GM12878 (cell line): ENCODE measurements around the gene SRF. TPM values are rescaled to one million over a fixed set of nuclear protein-coding genes. Genes with fewer than 3 reads are reported as not detected.

Experiments used
- ATAC-seq: fragments of 200-7000 bp; cut with Tn5 transposase; 3 replicates; pipeline ENCODE4 v1.9.1; 2020; ENCODE audit warnings: mild to moderate bottlenecking, moderate library complexity
- BruUV-seq: library from RNA; stranded (reverse); fragments of 400-500 nt; replicated peaks from 2 replicates; lab custom pipeline; 2021; lab: Mats Ljungman, UMichigan
- CTCF ChIA-PET: fragments of 300-600 bp; sonication (Branson Sonifier 250); formaldehyde crosslinking; extraction: SDS; loops from one replicate; lab custom pipeline; 2021; ENCODE audit warnings: inconsistent platforms; lab: Yijun Ruan, JAX
- POLR2A ChIA-PET: fragments of 350-600 bp; formaldehyde crosslinking; extraction: SDS; loops from one replicate; lab custom pipeline; 2021; ENCODE audit warnings: inconsistent platforms; lab: Charles Lee
- RAD21 ChIA-PET: fragments of 300-600 bp; sonication (Branson Sonifier 250); formaldehyde crosslinking; loops from one replicate; lab custom pipeline; 2023; ENCODE audit warnings: antibody characterized with exemption; ENCODE audit not compliant: unreplicated experiment; lab: Charles Lee
- SMC1A ChIA-PET: fragments of 300-600 bp; sonication (Branson Sonifier 250); formaldehyde crosslinking; loops from one replicate; lab custom pipeline; 2023; ENCODE audit not compliant: unreplicated experiment, uncharacterized antibody; lab: Charles Lee
- DNase-seq: peaks from one replicate; pipeline ENCODE4 v3.0.0-alpha.2; 2011; ENCODE audit warnings: low read depth, low spot score
- FAIRE-seq: peaks from 3 replicates; lab custom pipeline; 2011; peaks lifted over from hg19 to GRCh38; lab: Jason Lieb, UNC
- H2AFZ ChIP-seq: 2 replicates; pipeline ENCODE4 v1.6.0; 2011; ENCODE audit warnings: low read depth, low read length, control low read depth; ENCODE audit not compliant: control insufficient read depth
- H3K27ac ChIP-seq: 2 replicates; pipeline ENCODE4 v1.5.1; 2011; ENCODE audit warnings: control low read depth; ENCODE audit not compliant: control insufficient read depth, insufficient read depth
- H3K27me3 ChIP-seq, 2 experiments: replicated peaks in 1 of 2; 2 replicates each; pipeline versions ENCODE4 v1.6.0 to v1.6.1; 2011; ENCODE audit warnings: low read length in 1 of 2; ENCODE audit not compliant: control insufficient read depth in 2 of 2, insufficient read depth in 2 of 2
- H3K36me3 ChIP-seq, 2 experiments: 2 replicates each; pipeline ENCODE4 v1.5.1; 2011; ENCODE audit warnings: low read length in 1 of 2; ENCODE audit not compliant: control insufficient read depth in 2 of 2, insufficient read depth in 2 of 2
- H3K4me1 ChIP-seq: 2 replicates; pipeline ENCODE4 v1.6.1; 2011; ENCODE audit warnings: mild to moderate bottlenecking, low read length, moderate library complexity, mixed read lengths; ENCODE audit not compliant: control insufficient read depth, insufficient read depth
- H3K4me2 ChIP-seq: 2 replicates; pipeline ENCODE4 v1.6.0; 2011; ENCODE audit warnings: control low read depth; ENCODE audit not compliant: control insufficient read depth, insufficient read depth
- H3K4me3 ChIP-seq: fragments of 200-600 bp; sonication (generic); 2 replicates; pipeline ENCODE4 v1.5.1; 2016
- H3K79me2 ChIP-seq: 2 replicates; pipeline ENCODE4 v1.6.0; 2011; ENCODE audit warnings: low read length; ENCODE audit not compliant: control insufficient read depth, insufficient read depth
- H3K9ac ChIP-seq: 2 replicates; pipeline ENCODE4 v1.8.0; 2011; ENCODE audit warnings: low read length, control low read depth, mixed read lengths; ENCODE audit not compliant: control insufficient read depth, insufficient read depth
- H3K9me3 ChIP-seq: replicated peaks from 3 replicates; pipeline ENCODE4 v1.5.1; 2011; ENCODE audit warnings: mild to moderate bottlenecking, low read length; ENCODE audit not compliant: control insufficient read depth, insufficient read depth
- H4K20me1 ChIP-seq: 2 replicates; pipeline ENCODE4 v1.6.0; 2011; ENCODE audit not compliant: control insufficient read depth, insufficient read depth
- CHD1 ChIP-seq: IDR thresholded peaks from 2 replicates; pipeline ENCODE4 v1.6.1; 2012; ENCODE audit warnings: low read depth, low read length, improper control_type of control experiment
- CREM ChIP-seq: IDR thresholded peaks from 2 replicates; pipeline ENCODE4 v1.6.1; 2014; ENCODE audit warnings: antibody characterized with exemption, low read depth
- EP300 ChIP-seq, 2 experiments: fragments of 150-350 bp in 1 of 2; IDR thresholded peaks; 2 replicates each; pipeline ENCODE4 v1.6.1; 2011 to 2012; ENCODE audit warnings: low read depth in 2 of 2, low read length in 2 of 2, borderline replicate concordance in 1 of 2, improper control_type of control experiment in 1 of 2, inconsistent platforms in 1 of 2; ENCODE audit not compliant: control insufficient read depth in 1 of 2
- KDM1A ChIP-seq: fragments of 200-600 bp; sonication (generic); IDR thresholded peaks from 2 replicates; pipeline ENCODE4 v1.6.1; 2016; ENCODE audit warnings: borderline replicate concordance
- LARP7 ChIP-seq: fragments of 450-650 bp; IDR thresholded peaks from 2 replicates; pipeline ENCODE4 v1.6.1; 2017; ENCODE audit warnings: mild to moderate bottlenecking
- NFIC ChIP-seq: IDR thresholded peaks from 2 replicates; pipeline ENCODE4 v1.6.1; 2012; ENCODE audit warnings: low read depth, mild to moderate bottlenecking, inconsistent platforms, low read length, moderate library complexity
- SMAD1 ChIP-seq: fragments of 450-650 bp; IDR thresholded peaks from 2 replicates; pipeline ENCODE4 v1.6.1; 2018; ENCODE audit warnings: mild to moderate bottlenecking, low read depth; ENCODE audit not compliant: partially characterized antibody
- SUZ12 ChIP-seq: fragments of 200-600 bp; sonication (generic); IDR thresholded peaks from one replicate; pipeline ENCODE4 v1.6.1; 2018; ENCODE audit warnings: antibody characterized with exemption, mild to moderate bottlenecking; ENCODE audit not compliant: unreplicated experiment
- TCF3 ChIP-seq: IDR thresholded peaks from 2 replicates; pipeline ENCODE4 v1.6.1; 2012; ENCODE audit warnings: low read depth, mild to moderate bottlenecking, low read length, borderline replicate concordance; ENCODE audit not compliant: insufficient read depth
- WGBS: methylation state at CpG from one replicate; pipeline ENCODE4 v1.1.6; 2016; ENCODE audit warnings: low lambda C conversion rate; ENCODE audit not compliant: insufficient replicate concordance, insufficient coverage; ENCODE audit errors: missing lambda C conversion rate; 5-methylcytosine and 5-hydroxymethylcytosine counted together
- in situ Hi-C: fragments of 300-500 bp; cut with MboI; formaldehyde crosslinking; loops from 9 replicates; pipeline ENCODE4 v1.14.3; 2018; ENCODE audit warnings: mixed read lengths
- intact Hi-C: fragments of 100-400 bp; cut with micrococcal nuclease; formaldehyde crosslinking; loops from one replicate; pipeline ENCODE4 v1.14.2; 2022; ENCODE audit not compliant: unreplicated experiment
- polyA plus RNA-seq, 11 experiments: library from polyadenylated mRNA; depleted of rRNA in 4 of 11; unstranded in 6 of 11; stranded (reverse) in 5 of 11; fragments of >200 nt; fragmentation: Nextera tagmentation in 4 of 11; fragmentation: Illumina TruSeq in 1 of 11; extraction: Ambion mirVana in 4 of 11; extraction: Trizol in 1 of 11; gene quantifications; 1 replicate in 1 of 11; 2 replicates in 10 of 11; pipeline versions ENCODE4 v1.2.1 to v1.2.3, GENCODE V29; 2011 to 2016; ENCODE audit warnings: inconsistent platforms in 2 of 11, missing spikeins in 2 of 11, low read depth in 1 of 11
- total RNA-seq, 4 experiments: library from RNA; depleted of rRNA in 3 of 4; stranded (reverse); fragments of >200 nt in 3 of 4; fragmentation: Illumina TruSeq in 1 of 4; extraction: Trizol in 1 of 4; gene quantifications; 2 replicates each; pipeline versions ENCODE4 v1.2.1 to v1.2.3, GENCODE V29; 2013 to 2021
- TF ChIP-seq, protein P1 (sequence below), 3 experiments: IDR thresholded peaks in 2 of 3; conservative IDR thresholded peaks in 1 of 3; 2 replicates each; pipeline ENCODE4 v1.5.1; 2011; ENCODE audit warnings: low read depth in 3 of 3, low read length in 3 of 3, mild to moderate bottlenecking in 3 of 3, control low read depth in 2 of 3, moderate library complexity in 2 of 3, inconsistent platforms in 1 of 3, mixed read lengths in 1 of 3; ENCODE audit not compliant: control insufficient read depth in 2 of 3, insufficient read depth in 1 of 3; ENCODE audit errors: extremely low read depth in 1 of 3
- TF ChIP-seq, protein P2 (sequence below): fragments of 450-650 bp; IDR thresholded peaks from 2 replicates; pipeline ENCODE4 v1.6.1; 2016; ENCODE audit warnings: mild to moderate bottlenecking
- TF ChIP-seq, protein P3 (sequence below): IDR thresholded peaks from 2 replicates; pipeline ENCODE4 v1.6.1; 2012; ENCODE audit warnings: low read length, inconsistent platforms
- TF ChIP-seq, protein P4 (sequence below): fragments of 450-650 bp; IDR thresholded peaks from 2 replicates; pipeline ENCODE4 v1.6.1; 2018; ENCODE audit warnings: borderline replicate concordance, mild to moderate bottlenecking; ENCODE audit not compliant: partially characterized antibody
- TF ChIP-seq, protein P5 (sequence below): IDR thresholded peaks from 2 replicates; pipeline ENCODE4 v1.6.1; 2011; ENCODE audit warnings: borderline replicate concordance, low read depth, mild to moderate bottlenecking, moderate library complexity, mixed read lengths, low read length; ENCODE audit not compliant: insufficient read depth; ENCODE audit errors: extremely low read length
- TF ChIP-seq, protein P6 (sequence below): IDR thresholded peaks from 2 replicates; pipeline ENCODE4 v1.6.1; 2011; ENCODE audit warnings: low read depth, low read length, improper control_type of control experiment, borderline replicate concordance

The SRF gene
- total and polyA plus RNA-seq, 10 of the 15 experiments (the other 5 are each of a cell fraction or from before 2014, with no cell fraction given), result 2.3 to 56.3 (median 28.2) TPM

DNA sequence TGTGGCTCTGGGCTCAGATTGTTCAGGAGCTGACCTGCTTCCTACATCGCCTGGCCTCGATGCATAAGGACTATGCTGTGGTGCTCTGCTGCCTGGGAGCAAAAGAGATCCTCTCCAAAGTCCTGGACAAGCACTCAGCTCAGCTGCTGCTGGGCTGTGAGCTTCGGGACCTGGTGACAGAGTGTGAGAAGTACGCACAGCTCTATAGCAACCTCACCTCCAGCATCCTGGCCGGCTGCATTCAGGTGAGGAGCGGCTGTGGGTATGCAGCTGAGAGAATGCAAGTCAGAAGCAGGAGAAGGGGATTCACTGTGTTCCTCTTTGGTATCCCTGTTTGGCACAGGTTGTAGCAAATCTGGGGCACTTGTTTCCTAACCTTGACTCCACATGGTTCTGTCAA is 28.8 kb downstream of the SRF start:
- Histone ChIP-seq H4K20me1 (no peaks in the 10 kb centered on the region), H3K4me1 (no peaks in the 10 kb centered on the region), H2AFZ (no peak overlapping the region), H3K4me3 (no peak overlapping the region), H3K9ac (no peak overlapping the region), H3K9me3 (no peaks in the 10 kb centered on the region), H3K27ac (no peak overlapping the region), H3K36me3 (peaks cover 2 to 13% of the 10 kb centered on the region in 2 experiments), H3K79me2 (no peaks in the 10 kb centered on the region), H3K4me2 (no peak overlapping the region), H3K27me3 (no peaks in the 10 kb centered on the region)
- ChIA-PET SMC1A (no interaction called here), RAD21 (no interaction called here), POLR2A (no interaction called here), CTCF (no interaction called here)
- no peak for ATAC-seq
- no peak for FAIRE-seq
- intact Hi-C loops (no loop called here), in situ Hi-C loops (no loop called here)
- no TSS peak for BruUV-seq
- DNase-seq, result no peak
- 88% methylated on average over 6 of the region's 6 CpGs for WGBS
- TF ChIP-seq KDM1A (no peak), CHD1 (no peak), NFIC (no peak), CREM (no peak), SMAD1 (no peak), LARP7 (no peak), TCF3 (no peak), EP300 (IDR thresholded peaks at IDR 0.05; ENCODE audit: borderline replicate concordance in 1 of 2, control insufficient read depth in 1 of 2, low read depth in 2 of 2, low read length in 2 of 2) (no peak), SUZ12 (no peak)
- TF ChIP-seq, protein P1, sequence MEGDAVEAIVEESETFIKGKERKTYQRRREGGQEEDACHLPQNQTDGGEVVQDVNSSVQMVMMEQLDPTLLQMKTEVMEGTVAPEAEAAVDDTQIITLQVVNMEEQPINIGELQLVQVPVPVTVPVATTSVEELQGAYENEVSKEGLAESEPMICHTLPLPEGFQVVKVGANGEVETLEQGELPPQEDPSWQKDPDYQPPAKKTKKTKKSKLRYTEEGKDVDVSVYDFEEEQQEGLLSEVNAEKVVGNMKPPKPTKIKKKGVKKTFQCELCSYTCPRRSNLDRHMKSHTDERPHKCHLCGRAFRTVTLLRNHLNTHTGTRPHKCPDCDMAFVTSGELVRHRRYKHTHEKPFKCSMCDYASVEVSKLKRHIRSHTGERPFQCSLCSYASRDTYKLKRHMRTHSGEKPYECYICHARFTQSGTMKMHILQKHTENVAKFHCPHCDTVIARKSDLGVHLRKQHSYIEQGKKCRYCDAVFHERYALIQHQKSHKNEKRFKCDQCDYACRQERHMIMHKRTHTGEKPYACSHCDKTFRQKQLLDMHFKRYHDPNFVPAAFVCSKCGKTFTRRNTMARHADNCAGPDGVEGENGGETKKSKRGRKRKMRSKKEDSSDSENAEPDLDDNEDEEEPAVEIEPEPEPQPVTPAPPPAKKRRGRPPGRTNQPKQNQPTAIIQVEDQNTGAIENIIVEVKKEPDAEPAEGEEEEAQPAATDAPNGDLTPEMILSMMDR (IDR thresholded peaks at IDR 0.05 in 2 of 3, conservative IDR thresholded peaks at IDR 0.05 in 1 of 3; ENCODE audit: control insufficient read depth in 2 of 3, extremely low read depth in 1 of 3, insufficient read depth in 1 of 3, low read depth in 3 of 3, low read length in 3 of 3), result no peak
- TF ChIP-seq, protein P2, sequence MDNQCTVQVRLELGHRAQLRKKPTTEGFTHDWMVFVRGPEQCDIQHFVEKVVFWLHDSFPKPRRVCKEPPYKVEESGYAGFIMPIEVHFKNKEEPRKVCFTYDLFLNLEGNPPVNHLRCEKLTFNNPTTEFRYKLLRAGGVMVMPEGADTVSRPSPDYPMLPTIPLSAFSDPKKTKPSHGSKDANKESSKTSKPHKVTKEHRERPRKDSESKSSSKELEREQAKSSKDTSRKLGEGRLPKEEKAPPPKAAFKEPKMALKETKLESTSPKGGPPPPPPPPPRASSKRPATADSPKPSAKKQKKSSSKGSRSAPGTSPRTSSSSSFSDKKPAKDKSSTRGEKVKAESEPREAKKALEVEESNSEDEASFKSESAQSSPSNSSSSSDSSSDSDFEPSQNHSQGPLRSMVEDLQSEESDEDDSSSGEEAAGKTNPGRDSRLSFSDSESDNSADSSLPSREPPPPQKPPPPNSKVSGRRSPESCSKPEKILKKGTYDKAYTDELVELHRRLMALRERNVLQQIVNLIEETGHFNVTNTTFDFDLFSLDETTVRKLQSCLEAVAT, result no peak
- TF ChIP-seq, protein P3, sequence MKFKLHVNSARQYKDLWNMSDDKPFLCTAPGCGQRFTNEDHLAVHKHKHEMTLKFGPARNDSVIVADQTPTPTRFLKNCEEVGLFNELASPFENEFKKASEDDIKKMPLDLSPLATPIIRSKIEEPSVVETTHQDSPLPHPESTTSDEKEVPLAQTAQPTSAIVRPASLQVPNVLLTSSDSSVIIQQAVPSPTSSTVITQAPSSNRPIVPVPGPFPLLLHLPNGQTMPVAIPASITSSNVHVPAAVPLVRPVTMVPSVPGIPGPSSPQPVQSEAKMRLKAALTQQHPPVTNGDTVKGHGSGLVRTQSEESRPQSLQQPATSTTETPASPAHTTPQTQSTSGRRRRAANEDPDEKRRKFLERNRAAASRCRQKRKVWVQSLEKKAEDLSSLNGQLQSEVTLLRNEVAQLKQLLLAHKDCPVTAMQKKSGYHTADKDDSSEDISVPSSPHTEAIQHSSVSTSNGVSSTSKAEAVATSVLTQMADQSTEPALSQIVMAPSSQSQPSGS, result no peak
- TF ChIP-seq, protein P4, sequence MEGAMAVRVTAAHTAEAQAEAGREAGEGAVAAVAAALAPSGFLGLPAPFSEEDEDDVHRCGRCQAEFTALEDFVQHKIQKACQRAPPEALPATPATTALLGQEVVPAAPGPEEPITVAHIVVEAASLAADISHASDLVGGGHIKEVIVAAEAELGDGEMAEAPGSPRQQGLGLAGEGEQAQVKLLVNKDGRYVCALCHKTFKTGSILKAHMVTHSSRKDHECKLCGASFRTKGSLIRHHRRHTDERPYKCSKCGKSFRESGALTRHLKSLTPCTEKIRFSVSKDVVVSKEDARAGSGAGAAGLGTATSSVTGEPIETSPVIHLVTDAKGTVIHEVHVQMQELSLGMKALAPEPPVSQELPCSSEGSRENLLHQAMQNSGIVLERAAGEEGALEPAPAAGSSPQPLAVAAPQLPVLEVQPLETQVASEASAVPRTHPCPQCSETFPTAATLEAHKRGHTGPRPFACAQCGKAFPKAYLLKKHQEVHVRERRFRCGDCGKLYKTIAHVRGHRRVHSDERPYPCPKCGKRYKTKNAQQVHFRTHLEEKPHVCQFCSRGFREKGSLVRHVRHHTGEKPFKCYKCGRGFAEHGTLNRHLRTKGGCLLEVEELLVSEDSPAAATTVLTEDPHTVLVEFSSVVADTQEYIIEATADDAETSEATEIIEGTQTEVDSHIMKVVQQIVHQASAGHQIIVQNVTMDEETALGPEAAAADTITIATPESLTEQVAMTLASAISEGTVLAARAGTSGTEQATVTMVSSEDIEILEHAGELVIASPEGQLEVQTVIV, result no peak
- TF ChIP-seq, protein P5, sequence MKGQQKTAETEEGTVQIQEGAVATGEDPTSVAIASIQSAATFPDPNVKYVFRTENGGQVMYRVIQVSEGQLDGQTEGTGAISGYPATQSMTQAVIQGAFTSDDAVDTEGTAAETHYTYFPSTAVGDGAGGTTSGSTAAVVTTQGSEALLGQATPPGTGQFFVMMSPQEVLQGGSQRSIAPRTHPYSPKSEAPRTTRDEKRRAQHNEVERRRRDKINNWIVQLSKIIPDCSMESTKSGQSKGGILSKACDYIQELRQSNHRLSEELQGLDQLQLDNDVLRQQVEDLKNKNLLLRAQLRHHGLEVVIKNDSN, result no peak
- TF ChIP-seq, protein P6, sequence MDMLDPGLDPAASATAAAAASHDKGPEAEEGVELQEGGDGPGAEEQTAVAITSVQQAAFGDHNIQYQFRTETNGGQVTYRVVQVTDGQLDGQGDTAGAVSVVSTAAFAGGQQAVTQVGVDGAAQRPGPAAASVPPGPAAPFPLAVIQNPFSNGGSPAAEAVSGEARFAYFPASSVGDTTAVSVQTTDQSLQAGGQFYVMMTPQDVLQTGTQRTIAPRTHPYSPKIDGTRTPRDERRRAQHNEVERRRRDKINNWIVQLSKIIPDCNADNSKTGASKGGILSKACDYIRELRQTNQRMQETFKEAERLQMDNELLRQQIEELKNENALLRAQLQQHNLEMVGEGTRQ, result no peak
